Renal cortical epithelial cell (primary cell): ENCODE results near the gene FLAD1. TPM values are rescaled to one million over a fixed set of nuclear protein-coding genes. Genes with fewer than 3 reads are reported as not detected.

Source experiments
- DNase-seq: peaks from one replicate; pipeline ENCODE4 v3.0.0-alpha.2; 2011; ENCODE audit warnings: low read depth
- total RNA-seq: library from RNA; depleted of rRNA; stranded (reverse); fragments of >200 nt; gene quantifications from 2 replicates; pipeline ENCODE4 v1.2.3, GENCODE V29; 2014

FLAD1 gene
- total RNA-seq, 1 donor from 2014 or later, result 21.6 TPM

DNA sequence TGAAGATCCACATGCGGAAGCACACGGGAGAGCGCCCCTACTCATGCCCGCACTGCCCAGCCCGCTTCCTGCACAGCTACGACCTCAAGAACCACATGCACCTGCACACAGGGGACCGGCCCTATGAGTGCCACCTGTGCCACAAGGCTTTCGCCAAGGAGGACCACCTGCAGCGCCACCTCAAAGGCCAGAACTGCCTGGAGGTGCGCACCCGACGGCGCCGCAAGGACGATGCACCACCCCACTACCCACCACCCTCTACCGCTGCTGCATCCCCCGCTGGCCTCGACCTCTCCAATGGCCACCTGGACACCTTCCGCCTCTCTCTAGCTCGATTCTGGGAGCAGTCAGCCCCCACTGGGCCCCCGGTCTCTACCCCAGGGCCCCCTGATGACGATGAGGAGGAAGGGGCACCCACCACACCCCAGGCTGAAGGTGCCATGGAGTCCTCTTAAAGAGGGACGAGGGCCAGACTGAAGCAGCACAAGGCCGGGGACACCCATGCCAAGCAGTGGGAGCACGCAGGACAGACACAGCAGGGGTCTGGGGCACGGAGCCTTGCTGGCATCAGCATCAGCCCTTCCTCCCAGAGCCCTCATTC is 33.2 kb downstream of the FLAD1 start:
- DNase-seq, result no peak

DNA sequence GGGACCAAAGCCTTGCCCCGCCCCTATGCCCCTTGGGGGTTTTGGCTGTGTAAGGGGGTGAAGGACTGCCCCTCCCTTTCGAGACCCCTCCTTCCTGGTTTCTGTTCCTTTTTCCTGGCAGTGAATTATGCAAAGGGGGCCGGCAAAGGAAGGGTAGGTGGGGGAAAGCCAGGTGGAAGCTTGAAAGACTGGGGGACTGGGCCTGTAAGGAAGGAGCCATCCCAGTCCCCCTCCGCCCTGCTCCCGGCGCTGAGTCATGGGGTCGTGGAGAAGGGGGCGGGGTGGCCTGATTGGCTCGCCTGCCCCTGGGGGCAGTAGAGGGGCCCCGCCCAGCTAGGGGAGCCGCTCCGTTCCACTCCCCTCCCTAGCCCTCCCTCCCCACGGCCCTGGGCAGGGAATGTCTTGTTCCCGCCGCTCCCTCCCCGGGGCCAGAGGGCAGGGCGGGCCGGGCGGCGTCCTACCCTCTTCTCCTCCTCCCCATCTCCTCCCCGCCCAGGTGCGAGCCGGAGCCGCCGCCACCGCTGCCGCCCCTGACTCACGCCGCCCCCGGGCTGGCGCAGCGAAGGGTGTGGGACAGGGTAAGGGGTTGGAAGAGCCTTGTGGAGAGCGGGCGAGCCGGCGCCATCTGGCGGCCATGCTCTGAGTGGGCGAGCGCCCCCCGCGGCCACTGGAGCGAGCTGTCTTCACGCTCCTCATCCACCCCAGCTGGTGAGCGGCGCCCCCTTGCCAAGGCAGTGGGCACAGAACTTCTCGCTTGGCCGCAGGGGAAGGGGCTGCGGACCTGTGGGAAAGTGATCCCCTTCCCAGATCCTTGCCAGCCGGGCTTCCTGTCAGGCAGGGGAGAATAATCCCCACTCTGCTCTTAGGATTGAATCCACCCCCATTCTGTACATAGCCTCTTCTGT is 34.1 kb downstream of the FLAD1 start:
- peak; percentile 85 for DNase-seq

DNA sequence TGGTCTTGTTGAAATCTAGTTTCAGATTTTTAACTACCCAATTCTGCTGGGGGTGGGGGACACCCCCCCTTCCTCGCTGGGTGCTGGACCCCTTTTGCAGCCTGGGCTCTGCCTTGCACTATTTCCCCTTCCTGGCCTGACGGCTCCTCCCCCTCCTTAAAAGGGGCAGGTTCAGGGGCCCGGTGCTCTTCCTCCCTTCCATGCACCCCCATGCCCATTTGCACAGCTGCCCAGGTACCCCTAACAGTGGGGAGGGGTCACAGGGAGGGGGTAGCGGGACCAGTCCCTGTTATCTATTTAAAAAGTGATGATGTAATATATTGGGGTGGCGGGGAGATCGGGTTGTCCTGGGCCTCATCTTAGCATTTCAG is 34.8 kb downstream of the FLAD1 start:
- no peak for DNase-seq

DNA sequence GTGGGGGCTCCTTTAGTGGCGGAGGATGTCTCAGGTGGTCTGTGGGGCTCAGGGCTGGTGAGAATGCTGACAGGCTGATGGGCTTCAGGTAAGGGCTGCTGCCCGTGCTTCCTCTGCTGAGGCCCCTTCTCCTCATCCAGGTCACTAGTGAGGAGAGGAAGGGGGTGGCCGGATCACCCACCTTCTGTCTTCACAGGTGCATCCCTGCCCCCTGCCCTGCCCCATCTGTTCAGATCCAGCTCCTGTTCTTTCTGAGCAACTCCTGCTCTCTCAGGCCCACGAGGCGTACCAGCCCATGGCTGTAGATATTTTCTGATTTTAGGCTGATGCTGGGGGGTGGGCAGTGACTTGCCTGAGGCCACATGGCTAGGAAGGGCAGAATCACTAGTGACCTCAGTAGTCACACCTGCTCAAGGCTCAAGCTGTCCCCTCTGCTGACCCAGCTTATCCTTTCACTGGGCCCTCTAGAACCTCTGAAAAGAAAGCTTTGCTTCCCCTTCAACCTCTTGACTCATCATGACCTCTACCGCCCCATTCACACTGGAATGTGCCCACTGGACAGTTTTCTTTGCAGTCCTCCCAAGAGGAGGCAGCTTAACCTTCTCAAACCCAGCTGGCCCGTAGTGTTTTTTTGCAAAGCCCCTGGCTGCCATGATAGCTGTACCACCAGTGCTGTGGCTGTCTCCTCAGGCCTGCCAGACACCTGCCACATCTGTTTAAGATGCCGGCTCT is 35.6 kb downstream of the FLAD1 start:
- DNase-seq, result no peak

DNA sequence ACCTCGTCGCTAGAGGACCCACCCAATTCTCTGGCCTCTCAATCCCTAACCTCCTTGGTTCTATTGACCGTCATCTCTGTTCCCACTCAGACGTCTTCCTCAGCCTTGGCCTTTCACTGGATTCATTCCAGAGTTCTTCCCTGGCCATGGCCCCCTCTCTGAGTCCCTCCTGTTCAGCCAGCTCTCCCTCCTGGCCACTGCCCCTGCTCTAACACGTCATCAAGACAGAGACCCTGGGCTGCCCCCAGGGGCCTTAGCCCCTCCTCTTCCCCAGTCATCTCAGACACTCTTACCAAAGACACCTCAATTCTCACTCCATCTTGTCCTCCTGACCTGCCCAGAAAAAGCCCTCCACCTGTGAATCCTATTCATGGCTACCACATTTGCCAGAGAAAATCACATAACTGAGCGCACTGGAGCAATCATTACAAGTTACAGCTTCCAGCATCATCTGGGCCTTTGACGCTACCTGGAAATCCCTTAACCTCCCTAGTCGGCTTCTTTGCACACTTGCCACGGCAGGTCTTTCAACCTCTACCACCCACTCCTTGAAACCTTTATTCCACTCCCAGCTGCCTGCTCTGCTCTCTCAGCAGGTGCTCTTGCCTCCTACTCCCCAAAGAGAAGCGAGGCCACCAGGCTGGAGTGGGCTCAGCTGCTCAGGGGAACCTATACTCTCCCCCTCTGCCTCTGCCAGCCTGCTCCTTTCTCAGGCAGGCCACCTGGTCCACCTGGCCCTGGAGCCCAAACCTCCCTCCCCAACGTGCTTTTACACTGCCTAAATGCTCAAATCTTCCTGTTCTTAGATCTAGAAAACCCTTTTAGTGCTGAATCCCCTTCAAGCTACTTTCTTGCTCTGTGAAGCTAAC is 36.5 kb downstream of the FLAD1 start:
- DNase-seq, result no peak

DNA sequence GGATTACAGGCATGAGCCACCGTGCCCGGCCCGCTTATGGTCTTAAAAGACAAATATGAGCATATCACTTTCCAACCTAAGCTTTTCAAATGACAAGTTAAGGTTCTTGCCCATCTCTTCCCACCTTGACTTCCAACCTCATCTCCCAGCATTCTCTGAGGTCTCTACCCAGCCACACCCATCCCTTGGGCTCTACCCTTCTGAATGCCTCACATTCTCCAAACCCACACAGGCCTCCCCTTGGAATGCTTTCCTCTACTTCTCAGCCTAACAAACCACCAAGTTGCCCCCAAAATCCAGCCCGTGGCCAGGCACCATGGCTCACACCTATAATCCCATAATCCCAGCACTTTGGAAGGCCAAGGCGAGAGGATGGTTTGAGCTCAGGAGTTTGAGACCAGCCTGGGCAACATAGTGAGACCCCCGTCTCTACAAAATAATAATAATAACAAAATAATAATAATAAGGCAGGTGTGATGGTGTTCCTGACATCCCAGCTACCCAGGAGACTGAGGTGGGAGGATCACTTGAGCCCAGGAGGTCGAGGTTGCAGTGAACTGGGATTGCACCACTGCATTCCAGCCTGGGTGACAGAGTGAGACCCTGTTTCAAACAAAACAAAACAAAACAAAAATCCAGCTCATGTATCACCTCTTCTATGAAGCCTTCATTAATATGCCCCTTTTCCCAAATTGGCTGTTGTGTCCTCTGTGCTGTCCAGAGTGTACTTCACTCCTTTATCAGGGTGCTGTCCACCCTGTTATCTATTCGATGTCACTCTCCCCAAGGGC is 39.2 kb downstream of the FLAD1 start:
- no peak for DNase-seq

DNA sequence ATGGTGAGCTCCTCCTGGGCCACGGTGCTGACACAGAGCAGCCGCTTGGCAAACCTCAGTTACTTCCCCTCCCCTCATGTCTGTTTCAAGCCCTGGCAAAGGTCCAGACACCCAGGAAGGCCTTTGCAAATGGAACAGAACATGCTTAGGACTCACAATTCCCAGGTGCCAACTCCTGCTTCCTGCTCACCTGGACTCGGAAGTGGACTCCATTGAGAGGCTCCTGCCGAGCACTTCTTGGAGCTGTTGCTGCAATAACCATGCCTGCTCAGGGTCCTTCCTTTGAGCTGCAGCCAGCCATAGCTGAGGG is 39.7 kb downstream of the FLAD1 start:
- DNase-seq, result no peak

DNA sequence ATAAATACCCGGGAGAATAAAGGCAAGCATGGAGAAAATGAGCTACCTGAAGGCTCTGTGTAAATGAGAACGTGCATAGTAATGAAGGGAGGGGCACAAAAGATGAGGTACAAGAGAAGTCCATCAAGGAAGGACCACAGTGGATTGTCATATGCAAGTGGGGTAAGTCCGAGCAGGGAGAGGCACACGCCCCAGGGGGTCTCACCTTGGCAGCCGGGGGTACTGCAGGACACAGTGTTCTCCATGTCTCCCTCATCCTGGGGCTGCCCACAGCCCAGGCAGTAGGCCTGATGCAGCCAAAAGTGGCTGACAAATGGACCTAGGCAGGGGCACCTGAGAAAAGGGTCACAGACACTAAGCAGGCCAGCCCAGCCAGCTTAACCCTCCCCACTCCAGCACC is 40.5 kb downstream of the FLAD1 start:
- DNase-seq, result no peak

DNA sequence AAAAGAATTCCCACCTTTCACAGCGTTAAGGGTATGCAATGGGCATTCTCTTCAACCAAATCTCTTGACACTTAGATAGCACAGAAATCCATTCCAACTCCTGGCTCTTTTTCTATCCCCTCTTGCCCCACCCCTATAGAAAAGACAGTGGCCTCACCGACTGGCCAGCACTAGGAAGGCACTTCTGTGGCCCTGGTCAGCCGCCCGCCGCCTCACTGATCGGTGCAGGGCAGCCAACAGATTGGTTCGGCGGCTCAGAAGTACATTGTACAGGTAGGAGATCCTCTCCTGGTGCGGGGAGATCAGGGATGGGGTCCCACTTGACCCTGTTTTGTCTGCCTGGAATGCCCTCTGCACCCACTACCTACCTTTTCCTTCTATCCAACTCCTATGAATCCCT is 41.2 kb downstream of the FLAD1 start:
- DNase-seq, result no peak

DNA sequence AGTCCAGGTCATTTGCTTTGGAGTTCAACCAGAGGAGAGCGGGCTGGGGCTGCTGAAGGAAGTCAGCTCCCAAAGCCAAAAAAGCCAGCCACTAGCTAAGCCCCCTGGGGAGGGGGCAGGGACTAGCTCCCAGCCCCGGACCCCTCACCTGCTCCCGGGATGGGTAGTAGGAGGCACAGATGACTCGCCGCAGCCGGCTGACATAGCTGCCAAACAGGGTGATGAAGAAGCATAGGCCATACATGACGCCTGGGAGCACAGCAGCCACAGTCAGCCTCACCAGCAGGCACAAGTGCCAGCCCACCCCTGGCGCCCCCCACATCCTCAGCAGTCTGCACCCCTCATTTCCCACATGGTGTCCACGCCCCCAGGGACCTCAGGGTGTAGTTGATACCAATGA is 43.0 kb downstream of the FLAD1 start:
- no peak for DNase-seq

DNA sequence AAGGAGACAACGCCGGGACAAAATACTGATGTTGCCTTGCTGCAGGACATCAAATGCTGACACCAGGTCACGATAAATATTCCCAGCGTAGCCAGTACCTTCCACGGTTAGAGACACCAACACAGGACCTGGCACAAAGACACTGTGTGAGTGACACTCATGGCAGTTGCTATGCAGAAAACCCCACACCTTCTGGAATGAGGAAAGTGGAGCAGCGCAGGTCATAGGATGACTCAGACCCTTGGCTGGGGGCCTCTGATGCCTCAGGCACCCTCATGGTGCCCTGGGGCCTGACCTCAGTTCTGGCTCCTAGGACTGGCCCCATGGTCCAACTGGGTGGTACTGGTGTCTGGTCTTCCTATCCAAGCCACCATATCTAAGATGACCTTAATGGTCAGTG is 43.4 kb downstream of the FLAD1 start:
- peak; percentile 51 for DNase-seq

DNA sequence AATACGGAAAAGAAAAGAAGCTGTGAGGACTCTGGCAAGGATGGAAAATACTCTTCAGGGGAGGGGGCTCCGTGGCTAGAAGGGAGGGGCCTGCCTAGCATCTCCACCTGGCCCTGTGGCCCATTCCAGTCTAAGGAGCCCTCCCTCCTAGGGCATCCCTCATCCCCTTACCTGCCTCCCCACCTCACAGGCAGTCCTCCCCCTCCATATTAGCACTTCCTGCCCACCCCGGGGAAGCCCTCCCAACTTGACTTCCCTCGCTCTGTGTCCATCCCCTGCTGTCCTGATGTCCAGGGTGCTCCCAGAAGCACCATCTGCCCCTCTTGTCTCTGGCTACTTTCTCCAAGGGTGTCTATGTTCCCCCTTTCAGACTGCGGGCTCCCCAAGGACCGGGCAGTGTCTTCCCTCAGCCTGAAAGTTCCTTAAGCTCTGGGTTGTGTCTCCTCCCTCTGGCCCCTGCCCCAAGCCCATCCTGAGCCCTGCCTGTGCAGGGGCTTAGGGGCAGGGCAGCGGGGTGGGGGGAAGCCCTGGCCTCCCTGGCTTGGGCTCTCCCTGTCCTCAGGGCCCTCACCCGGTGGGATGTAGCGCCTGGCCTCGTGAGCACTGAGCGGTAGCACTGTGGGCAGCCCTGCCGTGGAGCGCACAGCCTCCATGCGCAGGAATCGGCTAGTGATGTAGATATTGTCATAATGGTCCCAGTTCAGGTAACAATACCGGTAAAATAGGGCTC is 46.5 kb downstream of the FLAD1 start:
- no peak for DNase-seq

DNA sequence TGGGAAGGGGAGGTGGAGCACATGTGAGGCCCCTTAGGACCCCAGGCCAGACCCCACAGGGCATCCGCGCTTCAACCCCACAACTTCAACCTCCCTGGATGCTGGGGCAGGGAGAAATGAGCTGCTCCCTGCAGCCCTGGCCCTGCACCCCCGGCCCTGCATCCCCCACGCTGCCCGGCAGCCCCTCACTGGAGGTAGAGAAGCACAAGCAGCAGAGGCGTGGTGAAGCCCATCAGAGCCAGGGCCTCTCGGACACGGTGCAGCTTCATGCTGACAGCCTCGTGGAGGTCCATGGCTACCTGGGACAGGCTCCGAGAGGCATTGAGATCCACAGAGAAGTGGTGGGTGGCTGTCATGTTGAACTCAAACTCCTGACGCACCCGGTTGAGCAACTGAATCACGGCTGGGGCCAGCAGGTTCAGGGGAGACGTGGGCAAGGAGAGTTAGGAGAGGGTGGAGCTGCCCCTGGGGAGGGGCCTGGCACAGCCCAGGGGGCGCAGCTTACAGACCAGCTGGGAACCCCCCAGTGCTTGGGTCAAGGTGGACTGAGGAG is 47.2 kb downstream of the FLAD1 start:
- DNase-seq, result no peak

DNA sequence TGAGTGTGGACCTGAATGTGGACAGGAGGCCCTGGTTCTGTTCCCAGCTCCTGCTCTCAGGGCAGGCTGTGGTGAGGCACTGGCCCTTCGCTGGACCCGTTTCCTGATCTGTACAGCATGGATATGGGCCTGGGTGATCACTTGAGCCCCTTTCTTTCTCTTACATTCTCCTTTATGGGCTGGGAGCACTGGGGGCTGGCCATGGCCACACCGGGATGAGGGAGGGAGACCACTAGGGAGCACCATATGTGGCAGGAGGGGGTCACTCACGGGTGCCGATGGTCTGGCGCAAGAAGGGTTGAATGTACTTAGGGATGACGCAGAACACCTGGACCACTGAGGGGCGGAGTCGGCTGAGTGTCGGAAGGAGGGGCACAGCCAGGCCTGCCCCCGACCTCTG is 47.8 kb downstream of the FLAD1 start:
- no peak for DNase-seq

DNA sequence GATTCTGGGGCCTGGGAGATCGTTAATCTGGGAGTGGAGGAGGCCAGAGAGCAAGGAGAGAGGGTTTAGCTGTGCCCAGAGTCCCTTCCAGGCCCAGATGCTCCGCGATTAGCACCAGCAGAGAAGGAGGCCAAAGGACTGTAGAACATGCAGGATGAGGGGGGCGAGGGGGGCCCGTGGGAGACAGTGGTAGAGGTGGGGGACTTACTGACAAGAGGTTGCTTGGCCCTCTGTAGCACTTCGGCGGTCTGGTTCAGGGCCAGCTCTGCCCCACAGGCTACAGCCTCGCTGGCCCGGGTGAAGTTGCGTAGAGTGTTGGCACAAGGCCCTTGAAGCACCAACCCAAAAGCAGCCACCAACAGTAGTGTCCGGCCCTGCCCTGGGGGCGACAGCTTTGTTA is 49.7 kb downstream of the FLAD1 start:
- DNase-seq, result no peak

DNA sequence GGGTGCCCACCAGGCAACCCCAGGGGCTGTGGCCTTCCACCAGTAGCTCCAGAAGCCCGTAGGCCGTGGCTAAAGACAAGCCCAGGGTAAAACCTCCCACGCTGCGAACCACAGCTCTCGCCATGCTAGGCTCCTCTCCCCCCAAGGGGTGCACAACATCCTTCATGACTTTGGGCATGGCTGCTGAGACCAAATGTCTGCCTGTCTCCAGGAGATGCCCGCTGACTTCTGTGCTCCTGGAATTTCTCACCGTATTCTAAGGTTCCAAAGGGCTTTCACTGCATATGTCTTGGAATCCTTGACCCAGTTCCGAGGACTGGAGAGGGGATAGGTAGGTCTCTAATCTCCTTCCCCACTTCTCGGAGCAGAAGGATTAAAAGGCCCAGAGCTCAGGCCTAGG is 50.4 kb downstream of the FLAD1 start, which contains the start of the genes DCST1 and DCST2:
Gene DCST1 (plus strand): TSS at position 301 of the 400 bp plus-strand sequence. CDS start 213 bp downstream, outside the sequence.
Gene DCST2 (minus strand): TSS at position 258 of the 400 bp plus-strand sequence. CDS start 80 bp downstream, at position 178.
- DNase-seq, result no peak

DNA sequence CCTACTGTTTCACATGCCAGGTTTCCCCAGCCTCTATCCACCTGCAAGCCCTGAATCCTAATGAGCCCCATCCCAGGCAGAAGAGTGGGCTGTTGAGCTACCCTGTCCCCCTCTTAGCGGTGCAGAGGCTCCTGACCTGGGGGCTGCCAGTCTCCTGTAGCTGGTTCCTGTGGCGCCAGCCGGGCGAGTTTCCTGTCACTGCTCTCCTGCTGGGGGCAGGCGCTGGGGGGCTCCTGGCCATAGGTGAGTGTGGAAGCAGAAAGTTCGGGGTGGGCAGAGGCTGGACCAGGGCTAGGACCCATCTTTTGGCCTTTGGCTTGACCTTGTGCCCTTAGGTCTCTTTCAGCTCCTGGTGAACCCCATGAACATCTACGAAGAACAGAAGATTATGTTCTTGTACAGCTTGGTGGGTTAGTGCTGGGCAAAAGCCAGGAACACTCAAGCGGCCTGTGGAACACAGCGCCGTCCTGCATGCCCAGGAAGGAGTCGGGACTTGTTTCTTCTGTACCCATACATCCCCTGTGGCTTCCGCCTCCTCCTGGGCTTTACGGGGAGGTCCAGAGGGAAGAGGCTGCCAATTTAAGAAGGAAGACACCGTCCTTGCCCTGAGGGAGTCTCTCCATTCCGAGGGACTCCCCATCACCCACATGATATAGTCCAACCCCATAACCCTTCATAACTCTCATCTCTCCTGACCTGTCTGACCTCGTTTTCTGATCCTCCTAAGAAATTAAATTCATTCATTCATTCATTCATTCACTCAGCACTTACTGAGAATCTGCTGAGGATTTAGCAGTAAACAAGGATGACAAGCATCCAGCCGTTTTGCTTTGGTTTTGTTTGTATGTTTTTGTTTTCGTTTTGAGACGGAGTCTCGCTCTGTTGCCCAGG is 51.4 kb downstream of the FLAD1 start:
- no peak for DNase-seq

DNA sequence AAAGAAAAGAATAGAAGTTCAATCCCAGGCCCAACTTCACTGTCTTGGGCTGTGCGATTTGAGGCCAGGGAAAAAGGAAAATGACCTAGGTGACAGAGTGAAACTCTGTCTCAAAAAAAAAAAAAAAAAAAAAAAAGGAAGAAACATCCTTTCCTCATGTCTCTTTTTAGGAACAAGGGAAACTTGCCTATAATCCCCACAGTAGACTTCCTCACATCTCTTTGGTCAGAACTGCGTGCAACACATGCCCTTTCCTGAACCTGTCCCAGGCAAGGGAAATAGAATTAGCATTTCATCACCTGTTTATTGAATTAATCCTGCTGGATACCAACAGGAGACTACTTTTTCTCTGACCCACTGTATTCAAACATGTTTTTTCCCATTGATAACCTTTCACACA is 52.8 kb downstream of the FLAD1 start:
- no peak for DNase-seq

DNA sequence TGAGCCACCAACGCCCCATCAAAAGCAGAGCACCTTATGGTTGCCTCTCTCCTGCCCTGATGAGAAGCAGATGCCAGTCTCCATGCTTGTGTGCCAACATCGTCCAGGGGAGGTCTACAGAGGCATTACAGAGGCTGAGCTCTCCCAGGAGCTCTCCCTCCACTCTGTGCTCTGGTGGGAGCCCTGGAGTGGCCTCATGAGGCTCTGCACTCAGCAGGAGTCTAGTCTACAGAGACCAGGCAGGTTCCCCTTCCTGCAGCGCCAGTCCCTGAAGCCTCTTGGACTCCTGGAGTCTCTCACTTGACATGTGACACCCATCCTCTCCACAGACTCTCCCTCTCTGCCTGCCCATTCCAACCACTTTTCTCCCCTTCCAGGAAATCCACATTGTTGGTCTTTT is 53.9 kb downstream of the FLAD1 start:
- DNase-seq, result no peak
